Sigmoid colon (tissue), 4 donors: ENCODE measurements around the gene SPAST.
"Not testable (repeated sequence)": the region's sequence is repeated elsewhere in the genome, so short reads cannot be mapped to it uniquely, and the experiment has no call there.

ENCODE experiments used
- CTCF ChIP-seq, 4 experiments: fragments of 450-650 bp in 3 of 4; fragments of 200-600 bp in 1 of 4; IDR thresholded peaks; one replicate each; pipeline ENCODE4 v1.5.1; 2016 to 2019; ENCODE audit warnings: antibody characterized with exemption in 4 of 4, mild to moderate bottlenecking in 3 of 4, moderate library complexity in 2 of 4
- POLR2A ChIP-seq, 2 donors: fragments of 450-650 bp; IDR thresholded peaks; one replicate each; pipeline ENCODE4 v1.6.1; 2016; ENCODE audit warnings: antibody characterized with exemption in 2 of 2, mild to moderate bottlenecking in 2 of 2, moderate library complexity in 2 of 2
- POLR2AphosphoS5 ChIP-seq, 4 donors: sonication (generic); formaldehyde crosslinking; IDR thresholded peaks; one replicate each; pipeline ENCODE4 v1.6.1; 2017; ENCODE audit warnings: antibody characterized with exemption in 4 of 4

GRCh38 chr2:32151544-32151943 is 88.2 kb downstream of the SPAST start:
- TF ChIP-seq POLR2AphosphoS5, CTCF, POLR2A (IDR thresholded peaks at IDR 0.05): not testable (repeated sequence)
